NCI-H748 (cell line): ENCODE measurements around the gene OLA1.
A peak's percentile ranks its signal among the peaks of the same experiment; 100 is the strongest.

ENCODE experiments used
- DNase-seq: peaks from one replicate; lab custom pipeline; 2025; ENCODE audit not compliant: unreplicated experiment; lab: John Stamatoyannopoulos, UW

Gene OLA1

GRCh38 chr2:174070281-174070680 is 178.1 kb downstream of the OLA1 start:
- DNase-seq: no peak

GRCh38 chr2:174067815-174068214 is 180.5 kb downstream of the OLA1 start:
- no peak for DNase-seq

- DNase-seq: no peak
These were observed 181.5 kb downstream of the OLA1 start for GRCh38 chr2:174066871-174067270.

- no peak for DNase-seq
These were observed 184.7 kb downstream of the OLA1 start for GRCh38 chr2:174063492-174064092.

- DNase-seq: no peak
These were observed 185.4 kb downstream of the OLA1 start for GRCh38 chr2:174062934-174063333.

- DNase-seq: no peak
These were observed 188.5 kb downstream of the OLA1 start for GRCh38 chr2:174059884-174060244.

- DNase-seq: no peak
These were observed 189.0 kb downstream of the OLA1 start for GRCh38 chr2:174059178-174059883.

GRCh38 chr2:174058456-174058855 is 189.9 kb downstream of the OLA1 start:
- DNase-seq: no peak

- no peak for DNase-seq
These were observed 190.3 kb downstream of the OLA1 start for GRCh38 chr2:174058026-174058425.

- no peak for DNase-seq
These were observed 193.4 kb downstream of the OLA1 start for GRCh38 chr2:174054926-174055325.

GRCh38 chr2:174053355-174054151 is 194.8 kb downstream of the OLA1 start:
- no peak for DNase-seq

- no peak for DNase-seq
These were observed 195.8 kb downstream of the OLA1 start for GRCh38 chr2:174052584-174052976.

GRCh38 chr2:174051741-174052583 is 196.4 kb downstream of the OLA1 start:
- DNase-seq: peak; percentile 36

GRCh38 chr2:174051068-174051467 is 197.3 kb downstream of the OLA1 start:
- no peak for DNase-seq

- DNase-seq: no peak
These were observed 198.4 kb downstream of the OLA1 start for GRCh38 chr2:174049895-174050294.

- DNase-seq: no peak
These were observed 200.1 kb downstream of the OLA1 start for GRCh38 chr2:174048243-174048642.

GRCh38 chr2:174047746-174048145 is 200.6 kb downstream of the OLA1 start:
- DNase-seq: no peak

GRCh38 chr2:174046172-174046571 is 202.2 kb downstream of the OLA1 start:
- no peak for DNase-seq

- DNase-seq: no peak
These were observed 203.8 kb downstream of the OLA1 start for GRCh38 chr2:174044556-174044955.

GRCh38 chr2:174040417-174040701 is 208.0 kb downstream of the OLA1 start:
- DNase-seq: no peak
